HTERT RPE-1 (cell line): ENCODE data around the gene DGKD.

Source experiments
- in situ Hi-C: fragments of 300-500 bp; cut with MboI; formaldehyde crosslinking; loops from 4 replicates; pipeline ENCODE4 v1.14.3; 2020; ENCODE audit warnings: low sequenced_read_pairs

Gene DGKD

GRCh38 chr2:233409286-233409991, 55.1 kb downstream of the DGKD start:
- in situ Hi-C loops, result no loop called here

GRCh38 chr2:233410196-233410760, 56.0 kb downstream of the DGKD start:
- in situ Hi-C loops, result no loop called here

GRCh38 chr2:233411162-233411561, 56.9 kb downstream of the DGKD start:
- in situ Hi-C loops, result no loop called here

GRCh38 chr2:233412405-233412804, 58.1 kb downstream of the DGKD start:
- in situ Hi-C loops, result no loop called here

GRCh38 chr2:233413046-233413445, 58.8 kb downstream of the DGKD start:
- in situ Hi-C loops, result no loop called here

- in situ Hi-C loops, result no loop called here
These were observed 59.4 kb downstream of the DGKD start for GRCh38 chr2:233413559-233414272.

GRCh38 chr2:233414273-233414654, 60.0 kb downstream of the DGKD start:
- in situ Hi-C loops, result no loop called here

- in situ Hi-C loops, result no loop called here
These were observed 60.7 kb downstream of the DGKD start for GRCh38 chr2:233414777-233415570.

- in situ Hi-C loops, result no loop called here
These were observed 61.9 kb downstream of the DGKD start for GRCh38 chr2:233416199-233416598.

GRCh38 chr2:233416706-233417105, 62.4 kb downstream of the DGKD start:
- in situ Hi-C loops, result no loop called here

GRCh38 chr2:233417282-233417681, 63.0 kb downstream of the DGKD start:
- in situ Hi-C loops, result no loop called here

- in situ Hi-C loops, result no loop called here
These were observed 63.9 kb downstream of the DGKD start for GRCh38 chr2:233418052-233418760.

GRCh38 chr2:233418761-233419546, 64.7 kb downstream of the DGKD start:
- in situ Hi-C loops, result no loop called here

- in situ Hi-C loops, result no loop called here
These were observed 65.5 kb downstream of the DGKD start for GRCh38 chr2:233419602-233420391.

- in situ Hi-C loops, result no loop called here
These were observed 67.0 kb downstream of the DGKD start for GRCh38 chr2:233421091-233421816.

- in situ Hi-C loops, result no loop called here
These were observed 67.9 kb downstream of the DGKD start for GRCh38 chr2:233422050-233422639.

GRCh38 chr2:233422649-233423551, 68.6 kb downstream of the DGKD start:
- in situ Hi-C loops, result no loop called here
